ENCODE measurements around the gene KRT40. TPM values are rescaled to one million over a fixed set of nuclear protein-coding genes. Genes with fewer than 3 reads are reported as not detected.

The KRT40 gene
- total and polyA plus RNA-seq, 2 of the 4 experiments (the other 2 are of a cell fraction) = not detected

- Histone ChIP-seq H3K23ac (ENCODE audit: low read depth, low read length) (peak overlapping the region; percentile 71; the same call in 1 of the 2 replicates), H3K36me3 (ENCODE audit: control insufficient read depth, insufficient read depth, low read length) (no peaks in the 10 kb centered on the region), H3K79me1 (ENCODE audit: low read depth in 1 of 2, low read length in 2 of 2) (no peaks in the 10 kb centered on the region), H4K91ac (ENCODE audit: insufficient read depth, low read depth, low read length) (no peak overlapping the region; the same call in 1 of the 2 replicates), H4K20me1 (ENCODE audit: insufficient read depth, low read length) (no peaks in the 10 kb centered on the region), H3K9me3 (ENCODE audit: control insufficient read depth, insufficient read depth, low read length) (no peaks in the 10 kb centered on the region), H3K9ac (ENCODE audit: low read depth, low read length) (peak overlapping the region; percentile 24; the same call in 1 of the 2 replicates), H3K56ac (ENCODE audit: extremely low read depth, insufficient read depth, low read length) (no peak overlapping the region), H3K4ac (ENCODE audit: low read depth, low read length) (peak overlapping the region; percentile 41; the same call in 1 of the 2 replicates), H3K9me1 (ENCODE audit: insufficient read depth, low read length) (no peaks in the 10 kb centered on the region; the same call in 1 of the 2 replicates), H2BK5ac (ENCODE audit: low read depth, low read length, poor library complexity, severe bottlenecking) (no peak overlapping the region), H3K14ac (replicated peaks; ENCODE audit: low read depth, low read length) (0 out of 2 replicates have a peak overlapping the region, but pooled peaks have one; percentile 11), H2BK20ac (ENCODE audit: low read depth, low read length) (peak overlapping the region; percentile 48; the same call in 1 of the 2 replicates), H3K27me3 (ENCODE audit: control insufficient read depth, insufficient read depth, low read length) (no peaks in the 10 kb centered on the region), H2AFZ (replicated peaks; ENCODE audit: low read length, poor library complexity) (peak overlapping the region; percentile 75), H2AK5ac (ENCODE audit: low read depth, low read length) (no peak overlapping the region), H3K18ac (ENCODE audit: low read depth, low read length) (0 out of 2 replicates have a peak overlapping the region, but pooled peaks have one; percentile 16), H2BK15ac (ENCODE audit: low read depth, low read length) (no peak overlapping the region), H2BK120ac (ENCODE audit: low read depth, low read length) (peak overlapping the region; percentile 60; the same call in 1 of the 2 replicates), H4K8ac (ENCODE audit: low read depth in 2 of 2, low read length in 2 of 2) (peak overlapping the region; percentile 15 to 59), H4K5ac (ENCODE audit: low read depth, low read length) (peak overlapping the region; percentile 79), H3K4me3 (ENCODE audit: insufficient read depth, low read depth, low read length) (no peak overlapping the region), H3K27ac (ENCODE audit: insufficient read depth, low read length) (no peak overlapping the region), H2AK9ac (replicated peaks; ENCODE audit: low read depth, low read length, poor library complexity) (no peak overlapping the region), H3K4me2 (ENCODE audit: low read depth, low read length) (no peak overlapping the region; the same call in 1 of the 2 replicates), H3K4me1 (ENCODE audit: control insufficient read depth, insufficient read depth, low read length) (peaks cover 8% of the 10 kb centered on the region)
- BruUV-seq (replicated peaks) = no TSS peak
- CTCF ChIA-PET = interaction anchor here (0.6 kb wide), 1 partner anchor 23 kb away, joined by 3 read pairs; no protein-coding TSS in a partner anchor
- no peak for TF ChIP-seq MXI1 (IDR thresholded peaks at IDR 0.05; ENCODE audit: borderline replicate concordance, low read depth, low read length)
- TF ChIP-seq RAD21 (IDR thresholded peaks at IDR 0.05; ENCODE audit: low read length) = no peak
- TF ChIP-seq CEBPB (IDR thresholded peaks at IDR 0.05; ENCODE audit: low read depth, low read length) = no peak
- TF ChIP-seq NFE2L2 (IDR thresholded peaks at IDR 0.05; ENCODE audit: low read depth, low read length) = no peak
- no peak for TF ChIP-seq RFX5 (IDR thresholded peaks at IDR 0.05; ENCODE audit: low read depth, low read length)
- POLR2A ChIA-PET (ENCODE audit: unreplicated experiment) = no interaction called here
- dilution Hi-C loops (cut with HindIII; ENCODE audit: low sequenced_read_pairs, unreplicated experiment) (no loop called here), intact Hi-C loops (cut with micrococcal nuclease) (no loop called here), in situ Hi-C loops (cut with MboI; ENCODE audit: low sequenced_read_pairs) (no loop called here)
- 39% methylated on average over 7 of the region's 10 CpGs; no CpG with 5 or more reads in 1 of the 2 experiments for WGBS, 2 experiments (ENCODE audit: extremely low coverage in 2 of 2, insufficient read length in 1 of 2)
- DNase-seq = no peak
- no peak for ATAC-seq (ENCODE audit: low read depth)
Observed at GRCh38 chr17:40949418-40949817, 34.7 kb downstream of the KRT40 start.

All from IMR-90 (cell line).